Subcutaneous abdominal adipose tissue (tissue), 5 donors: ENCODE results near the gene EOMES.
A peak's percentile ranks its signal among the peaks of the same experiment; 100 is the strongest.

Experiments
- H3K27ac ChIP-seq: one replicate; pipeline ENCODE4 v1.7.0; 2013; ENCODE audit warnings: low read depth, mild to moderate bottlenecking, inconsistent platforms, low read length, moderate library complexity
- H3K27me3 ChIP-seq, 5 donors: one replicate each; pipeline ENCODE4 v1.7.0; 2013; ENCODE audit warnings: low read length in 5 of 5, inconsistent platforms in 1 of 5; ENCODE audit not compliant: control insufficient read depth in 5 of 5, insufficient read depth in 4 of 5
- H3K36me3 ChIP-seq, 5 donors: one replicate each; pipeline ENCODE4 v1.7.0; 2013; ENCODE audit warnings: low read length in 5 of 5; ENCODE audit not compliant: control insufficient read depth in 5 of 5, insufficient read depth in 5 of 5
- H3K4me1 ChIP-seq, 5 donors: one replicate each; pipeline ENCODE4 v1.7.0; 2013; ENCODE audit warnings: low read length in 5 of 5, mild to moderate bottlenecking in 3 of 5, moderate library complexity in 1 of 5; ENCODE audit not compliant: control insufficient read depth in 5 of 5, insufficient read depth in 5 of 5
- H3K4me3 ChIP-seq, 5 donors: one replicate each; pipeline ENCODE4 v1.7.0; 2013; ENCODE audit warnings: low read length in 5 of 5, low read depth in 1 of 5
- H3K9ac ChIP-seq, 5 donors: one replicate each; pipeline ENCODE4 v1.7.0; 2013; ENCODE audit warnings: low read length in 5 of 5, mild to moderate bottlenecking in 4 of 5, moderate library complexity in 3 of 5
- H3K9me3 ChIP-seq, 5 donors: one replicate each; pipeline ENCODE4 v1.7.0; 2013; ENCODE audit warnings: low read length in 5 of 5; ENCODE audit not compliant: control insufficient read depth in 5 of 5
- donor health status: healthy.
- donor health status: healthy.
- donor health status: healthy.
- donor health status: healthy.
- donor health status: healthy.

Gene EOMES

DNA sequence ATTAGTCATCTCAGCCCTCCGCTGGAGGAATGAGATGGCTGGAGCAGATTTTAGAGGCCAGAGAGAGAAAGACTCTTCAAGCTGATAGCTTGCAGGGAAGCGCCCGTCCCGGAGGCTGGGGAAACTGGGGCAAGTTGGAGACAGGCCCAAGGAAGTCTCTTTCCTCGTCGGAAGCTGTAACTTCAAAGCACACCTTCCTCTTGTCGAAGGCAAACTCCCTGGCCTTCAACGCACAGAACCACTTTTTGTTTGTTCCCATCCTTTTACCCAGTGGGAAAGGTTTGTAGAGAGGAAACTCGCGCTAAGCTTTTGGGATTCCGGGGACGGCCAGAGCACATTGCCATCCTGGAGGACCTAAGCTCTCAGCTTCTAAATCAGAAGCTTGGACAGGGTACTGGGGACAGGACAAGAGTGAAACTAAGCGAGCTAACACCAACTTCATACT lies 900 bp upstream of the EOMES start:
- Histone ChIP-seq H3K9me3 (no peaks in the 10 kb centered on the region), H3K4me3 (peak overlapping the region; percentile 28 to 64 (median 43)), H3K36me3 (no peaks in the 10 kb centered on the region), H3K9ac (no peak overlapping the region), H3K27me3 (peaks cover 47 to 68% (median 63%) of the 10 kb centered on the region in 5 donors), H3K4me1 (peaks cover 0 to 36% (median 36%) of the 10 kb centered on the region in 5 donors), H3K27ac (no peak overlapping the region)

DNA sequence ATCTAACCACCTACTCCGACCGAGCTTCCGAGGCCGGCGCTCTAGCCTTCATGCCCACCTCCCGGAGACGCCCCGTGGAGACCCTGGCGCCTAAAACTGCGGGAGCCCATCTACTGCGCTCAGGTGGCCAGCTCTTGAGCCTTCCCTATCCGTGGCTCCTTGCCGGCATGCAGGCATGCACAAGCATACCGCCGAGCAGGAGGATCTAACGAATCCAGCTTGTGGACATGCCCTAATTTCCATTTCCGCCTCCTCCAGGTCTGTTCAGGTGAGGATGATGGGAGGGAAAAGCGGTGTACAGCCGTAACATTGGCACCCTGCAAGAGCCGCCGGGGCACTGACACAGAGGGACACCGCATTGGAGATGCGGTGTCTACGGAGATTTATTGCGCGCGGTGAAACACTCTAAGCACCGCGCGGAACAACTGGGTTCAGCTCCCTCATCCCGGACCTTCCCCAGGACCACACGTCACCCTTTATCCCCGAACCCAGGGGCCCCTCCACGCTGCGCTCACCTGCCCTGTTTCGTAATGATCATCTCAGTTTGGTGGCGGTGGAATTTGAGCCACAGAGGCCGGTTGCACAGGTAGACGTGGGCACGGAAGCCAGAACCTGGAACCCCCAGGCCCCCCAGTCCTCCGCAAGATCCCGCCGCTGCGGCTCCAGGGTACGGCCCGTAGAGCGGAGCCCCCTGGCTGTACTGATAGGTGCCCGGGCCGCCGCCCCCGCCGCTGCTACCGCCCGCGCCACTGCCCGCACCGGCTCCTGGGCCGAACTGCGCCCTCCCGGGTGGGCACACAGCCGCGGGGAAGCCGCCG lies 1.0 kb downstream of the EOMES start:
- no peaks in the 10 kb centered on the region for H3K9me3 ChIP-seq
- no peaks in the 10 kb centered on the region for H3K36me3 ChIP-seq
- H3K27ac ChIP-seq, result no peak overlapping the region
- H3K9ac ChIP-seq, result no peak overlapping the region
- peaks cover 51 to 64% (median 58%) of the 10 kb centered on the region in 5 donors for H3K27me3 ChIP-seq
- peaks cover 0 to 36% (median 35%) of the 10 kb centered on the region in 5 donors for H3K4me1 ChIP-seq
- H3K4me3 ChIP-seq, result peak overlapping the region; percentile 17 to 71 (median 53)

- H3K27me3 ChIP-seq, result peaks cover 47 to 60% (median 53%) of the 10 kb centered on the region in 5 donors
- peaks cover 0 to 46% (median 45%) of the 10 kb centered on the region in 5 donors for H3K4me1 ChIP-seq
- H3K27ac ChIP-seq, result no peak overlapping the region
Measured at GRCh38 chr3:27719314-27720003, 2.7 kb downstream of the EOMES start.

GRCh38 chr3:27718459-27718858 lies 3.7 kb downstream of the EOMES start:
- H3K9me3 ChIP-seq, result no peaks in the 10 kb centered on the region
- no peak overlapping the region for H3K4me3 ChIP-seq
- peaks cover 0 to 48% (median 46%) of the 10 kb centered on the region in 5 donors for H3K4me1 ChIP-seq
- no peaks in the 10 kb centered on the region for H3K36me3 ChIP-seq
- peaks cover 45 to 60% (median 51%) of the 10 kb centered on the region in 5 donors for H3K27me3 ChIP-seq
- H3K27ac ChIP-seq, result no peak overlapping the region
- no peak overlapping the region for H3K9ac ChIP-seq

More at GRCh38 chr3:27719314-27720003, 2.7 kb downstream of the EOMES start:
- Histone ChIP-seq H3K36me3 (no peaks in the 10 kb centered on the region), H3K4me3 (no peak overlapping the region), H3K9me3 (no peaks in the 10 kb centered on the region), H3K9ac (no peak overlapping the region)

GRCh38 chr3:27717200-27717852 lies 4.8 kb downstream of the EOMES start:
- Histone ChIP-seq H3K9me3 (no peaks in the 10 kb centered on the region), H3K4me3 (no peak overlapping the region), H3K27me3 (peaks cover 36 to 49% (median 44%) of the 10 kb centered on the region in 5 donors)

GRCh38 chr3:27716309-27716708 lies 5.8 kb downstream of the EOMES start:
- Histone ChIP-seq H3K4me1 (peaks cover 0 to 42% (median 40%) of the 10 kb centered on the region in 5 donors), H3K9ac (no peak overlapping the region), H3K27ac (no peak overlapping the region), H3K9me3 (no peaks in the 10 kb centered on the region), H3K4me3 (no peak overlapping the region), H3K36me3 (no peaks in the 10 kb centered on the region), H3K27me3 (peaks cover 29 to 41% (median 39%) of the 10 kb centered on the region in 5 donors)

More at GRCh38 chr3:27717200-27717852, 4.8 kb downstream of the EOMES start:
- Histone ChIP-seq H3K36me3 (no peaks in the 10 kb centered on the region), H3K27ac (no peak overlapping the region), H3K4me1 (peaks cover 0 to 48% (median 47%) of the 10 kb centered on the region in 5 donors), H3K9ac (no peak overlapping the region)

DNA sequence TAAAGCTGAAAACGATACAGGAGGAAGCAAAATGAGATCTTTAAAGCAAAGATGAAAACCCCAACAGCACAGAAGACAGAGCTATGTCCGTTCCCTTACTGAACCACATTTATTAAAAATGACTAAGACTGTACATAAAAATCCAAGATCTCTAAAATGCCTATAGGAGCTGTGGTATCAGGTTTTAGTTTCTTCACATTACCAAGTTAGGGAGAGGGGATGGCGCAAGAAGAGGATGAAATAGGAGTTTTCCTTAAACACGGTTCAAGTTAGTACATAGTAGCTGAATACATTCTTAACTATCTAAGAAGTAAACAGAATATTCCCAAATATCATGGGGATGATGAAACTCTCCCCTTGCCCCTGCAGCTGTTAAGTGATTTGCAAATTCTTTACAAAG lies 6.3 kb downstream of the EOMES start:
- peaks cover 0 to 37% (median 35%) of the 10 kb centered on the region in 5 donors for H3K4me1 ChIP-seq
- no peak overlapping the region for H3K27ac ChIP-seq
- no peak overlapping the region for H3K9ac ChIP-seq
- no peaks in the 10 kb centered on the region for H3K36me3 ChIP-seq
- no peak overlapping the region for H3K4me3 ChIP-seq
- H3K9me3 ChIP-seq, result no peaks in the 10 kb centered on the region
- peaks cover 24 to 37% (median 34%) of the 10 kb centered on the region in 5 donors for H3K27me3 ChIP-seq

DNA sequence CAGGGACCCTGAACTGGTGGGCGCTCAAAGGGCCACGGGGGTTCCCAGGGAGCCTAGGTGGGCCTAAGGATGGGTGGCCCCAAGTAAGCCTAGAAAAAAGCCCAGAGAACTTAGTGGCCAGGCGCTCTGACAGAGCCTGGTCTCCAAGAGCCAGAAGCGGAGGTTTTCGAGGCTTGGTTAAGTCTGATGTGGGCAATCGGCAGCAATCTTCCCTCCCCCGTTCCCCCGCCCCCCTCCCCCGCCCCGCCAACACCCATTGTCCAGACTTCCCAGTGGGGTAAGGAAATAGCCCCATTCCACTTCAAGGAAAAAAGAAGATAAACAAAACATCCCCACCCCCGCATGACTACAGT lies 6.7 kb downstream of the EOMES start:
- Histone ChIP-seq H3K4me1 (peaks cover 0 to 34% (median 33%) of the 10 kb centered on the region in 5 donors), H3K9me3 (no peaks in the 10 kb centered on the region), H3K27me3 (peaks cover 22 to 34% (median 32%) of the 10 kb centered on the region in 5 donors), H3K27ac (no peak overlapping the region), H3K9ac (no peak overlapping the region), H3K36me3 (no peaks in the 10 kb centered on the region), H3K4me3 (peak overlapping the region in 3 of 5 donors; percentile 51 to 85 (median 84))

DNA sequence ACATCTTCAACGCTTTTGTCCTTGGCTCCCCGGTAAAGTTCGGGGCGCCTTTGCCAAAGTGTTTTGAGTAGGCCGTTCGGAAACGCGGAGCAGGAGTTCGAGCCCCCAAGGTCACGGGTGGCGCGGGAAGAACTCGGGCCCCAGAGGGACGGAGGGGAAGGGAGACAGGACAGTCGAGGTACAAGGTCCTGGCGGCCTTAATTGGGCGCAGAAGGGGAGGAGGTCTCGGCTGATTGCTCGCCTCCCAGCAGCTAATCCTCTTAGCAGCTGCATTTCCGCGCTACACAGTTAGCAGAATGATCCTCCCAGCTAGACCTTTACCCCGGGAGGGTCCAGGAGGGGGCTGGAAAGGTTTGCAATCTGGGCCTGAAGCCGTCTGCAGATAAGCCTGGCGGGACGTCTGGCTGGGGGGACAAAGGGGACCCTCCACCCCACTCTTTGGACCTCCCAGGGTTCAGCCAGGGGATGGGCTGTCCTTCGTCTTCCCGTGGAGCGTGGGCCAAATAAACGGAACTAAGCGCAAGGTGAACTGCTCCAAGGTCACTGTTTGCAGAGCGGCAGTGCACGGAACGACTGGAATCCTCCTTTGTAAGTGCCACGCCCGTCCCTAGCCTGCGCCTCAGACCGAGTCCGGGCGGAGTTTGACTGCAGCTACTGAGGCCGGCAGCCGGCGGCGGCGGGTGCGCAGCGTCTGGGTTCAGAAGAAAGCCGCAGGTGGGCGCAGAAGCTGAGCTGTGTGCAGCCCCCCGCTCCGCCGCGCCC lies 7.2 kb downstream of the EOMES start:
- Histone ChIP-seq H3K4me3 (peak overlapping the region; percentile 39 to 85 (median 57)), H3K27me3 (peaks cover 18 to 33% (median 30%) of the 10 kb centered on the region in 5 donors)

More for the DNA sequence above, 7.2 kb downstream of the EOMES start:
- Histone ChIP-seq H3K4me1 (peaks cover 0 to 34% (median 33%) of the 10 kb centered on the region in 5 donors), H3K9me3 (no peaks in the 10 kb centered on the region), H3K9ac (peak overlapping the region in 1 of 5 donors; percentile 54), H3K36me3 (no peaks in the 10 kb centered on the region), H3K27ac (no peak overlapping the region)
